Sigmoid colon (tissue), 3 donors: Measurements from ENCODE around the gene LIMS4.
"Not testable (repeated sequence)": the region's sequence is repeated elsewhere in the genome, so short reads cannot be mapped to it uniquely, and the experiment has no call there.

ENCODE experiments used
- POLR2A ChIP-seq, 2 donors: fragments of 450-650 bp; IDR thresholded peaks; one replicate each; pipeline ENCODE4 v1.6.1; 2016; ENCODE audit warnings: antibody characterized with exemption in 2 of 2, mild to moderate bottlenecking in 2 of 2, moderate library complexity in 2 of 2
- TF ChIP-seq, protein P1 (sequence below), 4 experiments: fragments of 450-650 bp in 3 of 4; fragments of 200-600 bp in 1 of 4; IDR thresholded peaks; one replicate each; pipeline ENCODE4 v1.5.1; 2016 to 2019; ENCODE audit warnings: antibody characterized with exemption in 4 of 4, mild to moderate bottlenecking in 3 of 4, moderate library complexity in 2 of 4

DNA sequence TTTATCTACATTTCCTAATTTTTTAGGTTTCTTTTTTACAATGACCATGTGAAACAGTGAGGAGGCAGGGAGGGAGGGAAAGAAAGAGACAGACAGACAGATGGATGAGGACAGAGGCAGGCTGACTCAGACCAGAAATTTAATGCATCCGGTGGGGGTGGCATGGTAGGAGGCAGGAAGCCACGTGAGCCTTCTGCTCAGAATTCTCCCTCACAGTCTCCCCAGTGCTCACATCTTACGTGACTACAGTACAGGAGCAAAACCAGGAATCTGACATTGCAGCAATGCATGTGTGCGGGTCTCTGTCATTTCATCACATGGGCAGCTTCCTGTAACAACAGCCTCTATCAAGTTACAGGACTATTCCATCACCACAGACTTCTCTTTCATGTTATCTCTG is 2.3 kb upstream of the LIMS4 start:
- TF ChIP-seq, protein P1, sequence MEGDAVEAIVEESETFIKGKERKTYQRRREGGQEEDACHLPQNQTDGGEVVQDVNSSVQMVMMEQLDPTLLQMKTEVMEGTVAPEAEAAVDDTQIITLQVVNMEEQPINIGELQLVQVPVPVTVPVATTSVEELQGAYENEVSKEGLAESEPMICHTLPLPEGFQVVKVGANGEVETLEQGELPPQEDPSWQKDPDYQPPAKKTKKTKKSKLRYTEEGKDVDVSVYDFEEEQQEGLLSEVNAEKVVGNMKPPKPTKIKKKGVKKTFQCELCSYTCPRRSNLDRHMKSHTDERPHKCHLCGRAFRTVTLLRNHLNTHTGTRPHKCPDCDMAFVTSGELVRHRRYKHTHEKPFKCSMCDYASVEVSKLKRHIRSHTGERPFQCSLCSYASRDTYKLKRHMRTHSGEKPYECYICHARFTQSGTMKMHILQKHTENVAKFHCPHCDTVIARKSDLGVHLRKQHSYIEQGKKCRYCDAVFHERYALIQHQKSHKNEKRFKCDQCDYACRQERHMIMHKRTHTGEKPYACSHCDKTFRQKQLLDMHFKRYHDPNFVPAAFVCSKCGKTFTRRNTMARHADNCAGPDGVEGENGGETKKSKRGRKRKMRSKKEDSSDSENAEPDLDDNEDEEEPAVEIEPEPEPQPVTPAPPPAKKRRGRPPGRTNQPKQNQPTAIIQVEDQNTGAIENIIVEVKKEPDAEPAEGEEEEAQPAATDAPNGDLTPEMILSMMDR (IDR thresholded peaks at IDR 0.05): not testable (repeated sequence)
- not testable (repeated sequence) for TF ChIP-seq POLR2A (IDR thresholded peaks at IDR 0.05)
